ENCODE data around the gene ACSM6.

- no peak for TF ChIP-seq FOXA1 (IDR thresholded peaks at IDR 0.05)
- TF ChIP-seq ZNF384 (IDR thresholded peaks at IDR 0.05) = no peak
- no peak for TF ChIP-seq TARDBP (IDR thresholded peaks at IDR 0.05)
- no peak for TF ChIP-seq BHLHE40 (IDR thresholded peaks at IDR 0.05; ENCODE audit: borderline replicate concordance)
- TF ChIP-seq ELF4 (IDR thresholded peaks at IDR 0.05) = no peak
These were observed 20.8 kb downstream of the ACSM6 start for GRCh38 chr10:95214793-95215192.

All from HEK293T (cell line).